ENCODE measurements around the gene EIF4G3.
"Not testable (repeated sequence)": the region's sequence is repeated elsewhere in the genome, so short reads cannot be mapped to it uniquely, and the experiment has no call there.

EIF4G3 gene

GRCh38 chr1:20811916-20812315 is 364.8 kb downstream of the EIF4G3 start:
- DNase-seq (ENCODE audit: low read depth): no peak

DNA sequence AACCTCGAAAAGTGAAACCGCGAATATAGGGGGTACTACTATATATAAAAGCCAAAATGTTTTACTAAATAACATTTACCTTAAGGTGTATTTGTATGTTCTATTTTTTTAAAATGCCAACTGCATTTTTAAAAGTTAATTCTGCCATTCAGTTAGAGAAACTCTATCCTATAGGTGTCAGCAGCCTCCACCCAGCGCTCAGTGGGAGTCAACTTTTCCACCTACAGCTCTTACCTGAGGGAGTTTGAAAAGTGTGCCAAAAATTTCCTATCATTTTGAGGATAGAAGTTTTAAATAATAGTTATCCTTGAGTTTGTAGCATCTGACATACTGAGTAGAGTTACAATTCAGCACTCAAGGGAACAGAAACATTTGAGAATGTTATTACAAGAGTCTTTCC is 383.5 kb downstream of the EIF4G3 start:
- no peak for DNase-seq (ENCODE audit: low read depth)

GRCh38 chr1:20792196-20792595 is 384.5 kb downstream of the EIF4G3 start:
- DNase-seq (ENCODE audit: low read depth): no peak

- no peak for DNase-seq (ENCODE audit: low read depth)
Observed at GRCh38 chr1:20790785-20791184, 385.9 kb downstream of the EIF4G3 start.

DNA sequence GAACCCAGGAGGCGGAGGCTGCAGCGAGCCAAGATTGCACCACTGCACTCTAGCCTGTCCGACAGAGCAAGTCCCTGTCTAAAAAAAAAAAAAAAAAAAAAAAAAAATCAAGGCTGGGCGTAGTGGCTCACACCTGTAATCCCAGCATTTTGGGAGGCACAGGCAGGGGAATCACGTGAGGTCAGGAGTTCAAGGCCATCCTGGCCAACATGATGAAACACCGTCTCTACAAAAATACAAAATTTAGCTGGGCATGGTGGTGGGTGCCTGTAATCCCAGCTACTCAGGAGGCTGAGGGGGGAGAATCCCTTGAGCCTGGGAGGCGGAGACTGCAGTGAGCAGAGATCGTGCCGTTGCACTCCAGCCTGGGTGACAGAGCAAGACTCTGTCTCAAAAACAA is 387.1 kb downstream of the EIF4G3 start:
- not testable (repeated sequence) for DNase-seq (ENCODE audit: low read depth)

DNA sequence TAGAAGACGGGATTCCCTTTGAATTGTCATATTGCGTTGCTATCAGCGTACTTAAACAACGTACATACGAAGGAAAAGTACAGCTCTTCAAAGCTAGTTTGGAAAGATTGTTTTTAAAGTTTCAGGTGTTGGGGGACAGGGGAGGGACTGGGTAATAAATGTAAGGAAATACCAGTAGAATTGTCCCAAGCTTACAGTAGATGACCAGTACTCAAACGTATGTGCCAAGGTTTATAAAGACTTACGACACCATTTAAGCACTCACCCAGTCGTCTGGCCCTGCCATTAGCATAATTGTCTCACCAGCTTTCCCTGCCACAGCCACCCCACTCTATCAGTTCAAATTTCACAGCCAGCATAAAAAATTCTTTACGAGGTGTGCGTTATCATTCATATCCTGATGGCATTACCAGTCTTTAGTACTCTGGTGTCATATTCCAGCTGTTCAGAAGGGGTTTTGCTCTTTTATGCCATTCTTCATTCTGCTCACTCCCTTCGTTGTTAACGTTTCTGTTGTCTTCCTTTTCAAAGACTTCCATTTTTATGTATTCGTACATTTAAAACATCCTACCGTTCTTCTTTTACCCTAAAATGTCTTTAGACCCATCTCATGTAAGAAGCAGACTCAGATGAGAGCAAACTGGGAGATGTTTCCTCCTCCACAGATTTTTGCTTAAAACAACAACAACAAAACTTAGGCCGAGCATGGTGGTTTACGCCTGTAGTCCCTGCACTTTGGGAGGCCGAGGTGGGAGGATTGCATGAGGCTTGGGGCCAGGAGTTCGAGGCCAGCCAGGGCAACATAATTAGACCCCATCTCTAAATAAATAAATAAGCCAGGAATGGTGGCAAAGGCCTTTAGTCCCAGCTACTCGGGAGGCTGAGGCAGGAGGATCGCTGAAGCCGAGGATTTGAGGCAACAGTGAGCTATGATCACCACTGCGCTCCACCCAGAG is 388.6 kb downstream of the EIF4G3 start:
- DNase-seq (ENCODE audit: low read depth): no peak

- DNase-seq (ENCODE audit: low read depth): peak; percentile 51
Observed at GRCh38 chr1:20787029-20787839, 389.5 kb downstream of the EIF4G3 start, which contains the start of gene HP1BP3. Gene HP1BP3 (minus strand): TSS chr1:20787307. CDS start chr1:20780440, 6,867 bp downstream.

DNA sequence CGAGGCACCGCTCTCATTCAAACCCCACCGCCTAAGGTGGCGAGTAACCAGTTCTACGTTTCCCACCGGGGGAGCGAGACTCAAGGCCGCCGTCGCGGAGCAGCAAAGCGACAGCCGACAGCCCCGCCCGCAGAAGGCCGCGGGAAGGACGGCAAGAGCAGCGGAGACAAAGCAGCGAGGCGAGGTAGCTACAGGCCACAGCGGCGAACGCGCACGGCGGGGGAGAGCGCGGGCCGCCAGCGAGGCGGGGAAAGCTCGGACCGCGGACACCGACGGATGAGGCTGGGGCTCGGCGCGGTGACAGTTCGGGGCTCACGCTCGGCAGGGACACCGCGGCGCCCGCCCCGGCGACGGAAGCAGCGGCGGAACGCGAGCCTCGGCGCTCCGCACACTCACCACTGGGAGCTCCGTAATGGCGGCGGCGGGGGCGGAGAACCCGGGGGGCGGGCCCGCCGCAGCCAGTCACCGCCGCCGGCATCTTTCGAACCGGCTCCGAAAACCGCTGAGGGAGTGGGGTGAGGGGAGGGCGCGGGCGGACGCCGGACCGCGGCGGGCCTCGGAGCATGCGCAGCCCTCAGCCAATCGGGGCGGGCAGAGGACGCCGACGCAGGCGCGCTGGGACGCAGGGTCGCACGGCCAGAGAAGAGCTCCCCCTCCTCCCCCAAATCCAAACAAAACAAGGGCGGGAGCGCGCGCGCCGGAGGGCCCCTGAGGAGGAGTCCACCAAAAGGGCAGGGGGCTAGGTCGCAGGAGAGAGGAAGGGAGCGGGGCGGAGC is 390.3 kb downstream of the EIF4G3 start:
- peak; percentile 90 for DNase-seq (ENCODE audit: low read depth)

GRCh38 chr1:20785907-20786252 is 390.8 kb downstream of the EIF4G3 start:
- DNase-seq (ENCODE audit: low read depth): peak; percentile 26

GRCh38 chr1:20775700-20776099 is 401.0 kb downstream of the EIF4G3 start:
- DNase-seq (ENCODE audit: low read depth): no peak

DNA sequence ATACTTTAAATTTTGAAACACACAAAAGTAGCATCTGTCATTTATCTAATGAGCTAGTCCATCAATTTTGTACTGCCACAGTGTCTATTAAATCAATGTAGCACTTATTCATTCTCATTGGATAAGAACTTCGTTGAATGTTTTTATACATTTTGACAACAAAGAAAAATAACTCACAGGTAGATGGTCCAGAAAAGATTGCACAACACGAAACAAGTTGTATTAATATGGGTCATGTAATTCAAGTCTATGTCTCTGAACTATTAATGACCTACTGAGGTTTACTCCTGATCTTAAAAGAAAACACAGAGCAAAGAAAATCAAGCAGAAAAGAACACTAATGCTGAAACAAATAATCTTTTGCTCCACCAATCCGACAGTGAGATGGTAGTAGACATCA is 404.9 kb downstream of the EIF4G3 start:
- no peak for DNase-seq (ENCODE audit: low read depth)

- no peak for DNase-seq (ENCODE audit: low read depth)
Observed at GRCh38 chr1:20770314-20771087, 406.2 kb downstream of the EIF4G3 start.

- DNase-seq (ENCODE audit: low read depth): no peak
Observed at GRCh38 chr1:20767271-20767670, 409.4 kb downstream of the EIF4G3 start.

- no peak for DNase-seq (ENCODE audit: low read depth)
Observed at GRCh38 chr1:20763417-20763816, 413.3 kb downstream of the EIF4G3 start.

DNA sequence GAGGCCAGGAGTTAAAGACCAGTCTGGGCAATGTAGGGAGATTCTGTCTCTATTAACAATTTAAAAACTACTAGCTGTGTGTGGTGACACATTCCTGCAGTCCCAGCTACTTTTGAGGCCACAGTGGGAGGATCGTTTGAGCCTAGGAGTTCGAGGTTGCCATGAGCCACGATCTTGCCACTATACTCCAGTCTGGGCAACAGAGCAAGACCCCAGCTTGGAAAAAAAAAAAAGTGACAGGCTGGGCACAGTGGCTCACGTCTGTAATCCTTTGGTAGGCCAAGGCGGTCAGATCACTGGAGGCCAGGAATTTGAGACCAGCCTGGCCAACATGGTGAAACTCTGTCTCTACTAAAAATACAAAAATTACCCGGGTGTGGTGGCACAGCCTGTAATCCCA is 416.4 kb downstream of the EIF4G3 start:
- DNase-seq (ENCODE audit: low read depth): no peak

Measured in stimulated activated CD8-positive, alpha-beta memory T cell treated with anti-CD3 and anti-CD28 coated beads, Interleukin-7, amount 100 ng/mL, for 24 hours (primary cell).